Stimulated activated CD4-positive, alpha-beta T cell treated with anti-CD3 and anti-CD28 coated beads, Interleukin-2, amount 100 ng/mL, for 4 hours (primary cell): ENCODE data around the gene CCDC196.

Experiments used
- DNase-seq: peaks from one replicate; pipeline ENCODE4 v3.0.0-alpha.2; 2020; ENCODE audit warnings: low read depth

Gene CCDC196, protein sequence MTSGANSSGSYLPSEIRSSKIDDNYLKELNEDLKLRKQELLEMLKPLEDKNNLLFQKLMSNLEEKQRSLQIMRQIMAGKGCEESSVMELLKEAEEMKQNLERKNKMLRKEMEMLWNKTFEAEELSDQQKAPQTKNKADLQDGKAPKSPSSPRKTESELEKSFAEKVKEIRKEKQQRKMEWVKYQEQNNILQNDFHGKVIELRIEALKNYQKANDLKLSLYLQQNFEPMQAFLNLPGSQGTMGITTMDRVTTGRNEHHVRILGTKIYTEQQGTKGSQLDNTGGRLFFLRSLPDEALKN

DNA sequence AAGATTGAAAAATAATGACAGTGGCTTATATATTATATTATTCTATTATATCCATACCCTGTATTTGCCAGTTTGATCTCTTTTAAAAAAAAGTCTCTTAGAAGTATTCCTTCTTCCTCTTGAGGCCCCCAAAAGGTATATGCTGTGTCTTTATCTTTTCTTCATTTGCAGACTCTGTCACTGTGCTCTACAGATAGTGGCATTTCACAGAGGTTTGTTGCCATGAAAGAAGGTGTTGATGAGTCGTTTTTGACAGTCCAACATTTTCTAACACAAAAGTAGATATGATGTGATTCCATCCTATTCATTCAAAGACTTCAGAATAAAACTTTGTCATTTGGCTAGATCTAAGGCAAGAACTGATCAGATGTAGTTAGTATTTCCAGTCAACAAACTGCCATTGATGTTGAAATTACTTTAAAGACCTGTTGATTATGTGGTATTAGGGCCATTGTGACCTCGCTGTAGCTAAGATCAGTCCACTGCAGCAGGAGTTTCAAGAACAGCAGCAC is at the start of gene CCDC196:
Gene CCDC196 (plus strand): TSS at position 462 of the 512 bp plus-strand sequence. CDS start 132 bp downstream, outside the sequence.
- DNase-seq, result no peak

DNA sequence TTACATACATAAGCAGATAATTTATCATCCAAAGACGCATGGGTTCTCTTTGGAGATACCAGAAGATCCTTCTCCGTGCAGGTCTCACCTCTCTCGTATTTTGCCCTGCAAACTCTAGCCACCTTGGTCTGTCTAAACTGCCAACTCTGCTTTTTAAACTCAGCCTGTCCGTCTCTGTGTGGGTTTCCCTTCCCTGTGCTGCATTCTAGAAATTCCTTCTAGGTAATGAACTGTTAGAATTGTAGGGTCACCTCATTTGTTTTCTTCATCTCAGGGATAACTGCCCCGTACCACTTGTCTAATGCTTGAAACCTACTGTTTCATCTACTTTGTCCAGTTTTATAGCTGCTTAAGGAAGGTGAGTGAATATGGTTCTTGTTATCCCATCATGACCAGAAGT is 45.4 kb upstream of the CCDC196 start:
- DNase-seq, result no peak

DNA sequence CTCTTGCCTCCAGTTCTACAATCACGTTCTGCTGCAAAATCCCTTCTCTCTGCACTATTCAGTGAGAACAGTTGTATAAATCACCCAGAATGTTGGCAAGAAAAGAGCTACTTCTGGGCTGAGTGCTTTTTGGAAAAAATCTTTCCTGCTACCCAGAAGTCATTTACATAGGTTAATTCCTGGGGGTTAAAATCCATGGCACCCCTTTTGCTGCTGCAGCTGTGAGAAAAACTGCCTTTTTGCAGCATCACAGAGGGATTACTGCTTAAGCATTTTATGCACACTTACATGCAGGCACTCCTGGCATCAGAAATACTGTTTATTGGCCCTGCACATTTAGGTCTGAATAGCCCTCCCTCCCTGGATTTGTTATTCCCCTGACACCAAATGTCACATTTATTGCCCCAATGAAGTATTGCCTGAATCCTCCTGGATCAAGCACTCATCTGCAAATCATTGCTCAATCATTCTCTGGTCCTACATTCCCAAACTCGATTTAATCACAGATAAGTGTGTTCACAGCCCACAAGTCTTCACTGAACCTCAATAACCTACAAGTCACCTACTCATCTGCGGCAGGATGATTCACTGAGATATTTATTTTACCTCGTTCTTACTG is 43.1 kb upstream of the CCDC196 start:
- DNase-seq, result no peak

DNA sequence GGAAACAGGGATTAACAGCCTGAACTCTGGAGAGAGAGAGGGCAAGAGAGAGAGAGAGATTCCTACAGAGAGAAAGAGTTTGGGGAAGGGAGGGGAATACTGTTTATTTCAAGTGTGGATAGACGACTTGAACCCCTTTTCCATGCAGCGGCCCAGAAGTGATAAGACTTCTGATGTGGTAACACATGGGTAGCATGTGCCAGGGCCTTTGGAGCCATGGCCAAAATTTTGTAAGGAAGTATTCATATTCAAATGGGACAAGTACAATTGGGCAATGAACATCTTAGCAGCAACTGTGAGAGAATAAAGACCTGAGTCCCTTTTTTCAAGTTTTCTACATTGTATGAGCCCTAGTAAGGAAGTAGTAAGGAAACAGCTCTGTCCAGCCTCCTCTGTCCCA is 42.4 kb upstream of the CCDC196 start:
- DNase-seq, result no peak

DNA sequence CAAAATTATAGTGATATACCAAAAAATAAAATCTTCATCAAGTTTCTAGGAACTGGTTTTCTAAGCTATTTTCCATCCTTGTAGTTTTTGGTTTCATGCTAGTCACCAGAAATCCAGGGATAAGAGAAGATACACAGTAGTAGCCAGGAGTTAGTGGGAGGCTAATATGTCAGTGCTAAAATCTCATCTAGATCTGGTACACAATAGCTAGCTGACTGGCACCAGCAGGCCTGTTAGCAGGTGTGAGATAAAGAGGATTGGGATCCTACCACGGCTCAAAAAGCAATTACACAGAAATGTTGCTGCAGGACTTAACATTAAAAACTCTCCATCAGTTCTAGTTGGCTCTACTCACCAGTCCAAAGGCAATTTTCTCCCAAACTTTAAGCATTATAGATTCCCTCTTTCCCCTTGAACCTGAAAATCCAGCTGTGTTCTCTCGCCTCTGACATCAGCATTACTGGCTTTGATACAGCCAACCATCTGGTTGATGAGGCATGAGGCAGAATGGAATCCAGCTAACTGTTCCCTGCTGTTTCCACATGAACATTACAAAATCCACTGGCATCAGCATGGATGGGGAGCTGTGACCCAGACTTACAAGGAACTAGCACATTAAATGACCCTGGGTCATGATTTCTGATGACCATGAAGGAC is 41.8 kb upstream of the CCDC196 start:
- DNase-seq, result no peak

DNA sequence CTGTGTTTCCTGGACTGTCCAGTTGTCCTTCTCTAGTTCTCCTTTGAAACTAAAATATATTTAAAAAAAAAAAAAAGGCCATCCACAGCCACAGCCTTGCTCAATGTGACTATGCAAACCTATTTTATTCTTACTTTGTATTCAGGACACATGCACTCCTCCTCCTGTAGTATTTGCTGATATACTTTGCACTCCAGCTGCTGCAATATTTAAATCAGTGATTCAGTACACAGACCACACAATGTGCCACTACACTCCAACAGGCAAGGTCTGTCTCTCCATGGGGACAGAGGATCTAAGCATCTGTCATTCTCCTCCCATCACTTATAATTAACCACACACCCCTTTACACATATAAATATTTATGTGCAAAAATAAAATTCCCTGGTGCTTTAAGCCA is 40.2 kb upstream of the CCDC196 start:
- no peak for DNase-seq

DNA sequence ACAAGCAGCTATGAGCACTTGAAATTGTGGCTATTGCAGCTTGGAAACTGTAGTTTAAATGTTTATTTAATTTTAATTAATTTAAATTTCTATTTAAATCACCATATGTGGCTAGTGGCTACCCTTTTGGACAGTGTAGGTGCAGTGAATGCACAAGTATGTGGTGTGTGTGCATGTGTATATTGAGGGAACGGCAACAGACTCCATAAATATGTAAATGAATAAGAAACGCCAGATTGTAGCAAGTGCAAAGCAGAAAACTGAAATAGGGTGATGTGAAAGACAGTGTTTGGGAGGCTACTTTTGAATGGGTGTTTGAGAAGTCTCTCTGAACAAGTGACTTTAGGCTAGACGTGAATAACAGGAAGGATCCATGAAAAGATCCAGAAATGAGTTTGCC is 32.7 kb upstream of the CCDC196 start:
- DNase-seq, result no peak

DNA sequence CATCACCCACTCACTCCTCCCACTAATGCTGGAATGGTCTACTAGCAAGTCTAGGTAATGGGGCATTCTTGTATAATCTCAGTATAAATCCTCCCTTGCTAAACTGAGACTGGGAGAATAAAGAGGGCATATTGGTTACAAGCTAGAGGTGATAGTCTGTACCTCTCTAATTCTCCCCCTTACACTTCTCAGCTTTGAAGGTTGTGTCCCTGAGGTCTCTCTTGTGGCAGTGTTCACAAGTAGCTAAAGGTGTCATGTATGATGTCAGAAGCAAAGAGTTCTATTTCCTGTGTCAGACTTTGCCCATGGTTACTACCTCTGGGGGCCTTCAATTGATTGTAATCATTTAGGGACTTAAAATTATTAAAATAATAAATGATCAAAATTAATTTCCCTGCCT is 26.6 kb upstream of the CCDC196 start:
- DNase-seq, result no peak

DNA sequence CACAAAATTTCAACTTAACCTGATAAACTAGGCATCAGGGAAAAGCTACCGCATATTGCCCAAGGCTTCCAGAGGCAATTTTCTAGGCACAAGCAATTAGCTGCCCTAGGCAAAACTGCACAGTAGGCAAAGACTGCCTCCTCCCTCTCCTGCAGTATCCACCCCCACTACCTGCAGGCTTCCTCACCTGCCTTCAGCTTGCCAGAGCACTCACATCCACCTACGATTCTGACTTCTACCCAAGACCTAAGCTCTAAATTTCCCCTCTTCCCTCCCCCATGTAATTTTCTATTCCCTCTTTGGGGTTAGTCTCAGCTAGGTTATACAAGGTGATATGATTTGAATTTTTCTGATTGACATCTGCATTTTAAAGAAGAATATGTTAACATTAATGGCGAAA is 21.9 kb upstream of the CCDC196 start:
- DNase-seq, result no peak

DNA sequence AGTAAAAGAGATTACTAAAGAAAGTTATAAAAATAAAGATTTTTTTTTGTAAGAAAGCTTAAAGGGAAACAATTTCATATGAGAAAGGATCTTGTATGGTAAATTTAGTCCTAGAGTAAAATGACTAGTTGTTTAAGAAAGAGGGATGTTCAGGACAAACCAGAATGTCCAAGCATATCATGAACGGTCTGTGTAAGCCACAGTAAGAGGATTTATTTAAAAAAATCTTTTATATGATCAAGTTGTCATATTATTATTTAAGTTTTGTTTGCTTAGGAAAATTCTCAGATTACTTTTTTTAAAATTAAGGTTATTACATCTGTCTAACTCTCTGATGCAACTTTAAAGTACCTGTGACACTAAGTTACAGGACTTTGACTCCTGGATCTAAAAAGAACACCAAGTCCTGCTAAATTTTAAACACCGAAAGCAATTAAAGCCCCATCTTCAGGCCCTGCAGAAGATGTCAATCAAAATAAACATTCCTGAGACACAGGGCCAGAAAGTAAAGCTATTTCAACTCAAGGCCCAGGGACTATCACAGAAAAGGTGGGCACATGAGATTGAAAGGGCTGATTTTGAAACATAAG is 17.3 kb upstream of the CCDC196 start:
- no peak for DNase-seq

DNA sequence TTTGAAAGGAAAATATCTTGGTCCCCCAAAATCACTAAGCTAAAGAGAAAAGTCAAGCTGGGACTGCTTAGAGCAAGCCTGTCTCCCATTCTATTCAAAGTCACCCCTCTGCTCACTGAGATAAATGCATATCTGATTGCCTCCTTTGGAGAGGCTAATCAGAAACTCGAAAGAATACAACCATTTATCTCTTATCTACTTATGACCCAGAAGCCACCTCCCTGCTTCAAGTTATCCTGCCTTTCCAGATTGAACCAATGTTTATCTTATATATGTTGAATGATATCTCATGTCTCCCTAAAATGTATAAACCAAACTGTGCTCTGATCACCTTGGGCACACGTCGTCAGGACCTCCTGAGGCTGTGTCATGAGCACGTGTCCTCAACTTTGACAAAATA is 14.6 kb upstream of the CCDC196 start:
- DNase-seq, result no peak

DNA sequence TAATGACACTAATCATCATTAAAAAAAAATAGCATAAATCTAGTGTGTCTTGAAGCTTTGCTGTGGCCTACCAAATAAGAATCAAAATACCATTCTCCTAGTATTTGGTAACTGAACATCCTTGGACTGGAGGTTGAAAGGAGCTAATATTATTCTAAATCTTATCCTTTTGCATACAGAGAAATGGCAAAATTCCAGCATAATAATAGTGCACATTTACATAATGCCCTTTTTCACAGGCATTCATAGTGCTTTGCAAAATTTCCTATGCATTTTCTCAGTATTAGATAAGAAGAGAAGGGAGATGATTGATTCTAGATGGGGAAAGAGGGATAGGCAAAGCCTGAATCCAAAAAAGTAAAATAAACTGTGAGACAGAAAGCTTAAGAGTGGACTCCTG is 13.9 kb upstream of the CCDC196 start:
- DNase-seq, result no peak

DNA sequence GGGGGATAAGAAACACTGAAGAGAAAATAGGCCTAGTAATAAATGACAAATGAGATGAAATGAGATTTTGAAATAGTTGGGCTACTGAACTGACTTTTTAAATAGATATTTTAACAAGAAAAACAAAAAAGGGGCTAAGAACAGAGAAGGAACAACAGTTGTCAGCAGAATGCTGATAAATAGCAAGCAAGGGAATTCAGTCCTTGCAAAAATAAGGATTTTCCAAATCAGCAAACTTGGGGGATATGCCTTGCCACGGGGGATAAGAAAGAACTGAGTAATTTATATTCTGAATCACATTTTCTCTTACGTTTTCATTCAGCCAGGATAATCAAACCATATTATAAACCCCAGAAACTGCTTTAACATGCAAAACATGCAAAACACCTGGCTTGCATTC is 12.9 kb upstream of the CCDC196 start:
- DNase-seq, result no peak

DNA sequence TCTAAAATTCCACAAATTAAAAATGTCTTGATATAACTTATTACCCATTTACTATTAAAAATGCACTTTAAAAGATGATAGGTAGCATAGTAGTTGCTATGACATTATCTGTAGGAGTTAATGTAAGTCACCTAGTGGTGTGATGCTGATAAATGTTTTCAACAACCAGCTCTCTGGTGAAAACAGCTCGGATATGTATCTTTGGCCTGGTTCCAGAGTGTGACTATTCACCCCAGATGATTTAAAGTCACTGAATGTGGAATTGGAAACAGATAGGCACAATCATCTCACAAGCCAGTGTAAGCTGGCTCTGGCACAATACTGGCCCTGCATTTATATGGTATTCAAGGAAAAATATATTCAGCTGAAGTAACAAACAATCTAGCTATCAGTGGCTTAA is 9.2 kb upstream of the CCDC196 start:
- no peak for DNase-seq

DNA sequence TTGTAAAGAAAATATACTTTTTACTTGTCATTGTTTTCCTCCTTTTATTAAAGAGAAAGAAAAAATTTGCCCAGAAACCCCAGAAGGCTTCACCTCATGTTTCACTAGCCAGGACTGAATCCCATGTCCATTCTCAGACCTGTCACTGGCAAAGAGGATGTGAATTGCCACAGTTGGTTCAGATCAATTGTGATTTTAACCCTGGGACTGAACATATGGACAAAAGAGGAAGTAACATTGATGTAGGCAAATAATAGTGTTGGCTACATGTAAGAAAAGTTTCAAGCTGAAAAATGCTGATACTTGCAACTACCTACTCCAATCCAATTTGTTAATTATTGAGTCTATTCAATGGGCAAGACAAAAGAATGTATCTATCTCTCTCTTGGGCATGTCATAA is 8.6 kb upstream of the CCDC196 start:
- DNase-seq, result no peak

DNA sequence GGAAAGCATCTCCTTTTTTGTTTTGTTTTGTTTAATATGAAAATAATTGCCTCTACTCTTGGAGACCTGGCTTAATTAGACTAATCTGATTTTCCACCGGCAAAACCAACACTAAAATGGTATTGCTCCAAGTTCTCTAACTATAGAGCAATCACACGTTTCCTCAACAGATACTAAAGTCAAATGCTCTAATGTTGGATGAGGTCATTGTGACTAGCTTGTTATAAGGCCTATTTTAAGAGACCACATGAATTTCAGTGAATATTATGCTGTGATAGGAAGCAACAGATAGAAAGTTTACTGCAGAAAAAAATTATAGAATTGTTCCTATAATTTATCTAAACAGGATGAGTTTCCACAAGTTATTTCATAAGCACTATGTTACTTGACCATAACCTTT is 3.3 kb upstream of the CCDC196 start:
- no peak for DNase-seq

DNA sequence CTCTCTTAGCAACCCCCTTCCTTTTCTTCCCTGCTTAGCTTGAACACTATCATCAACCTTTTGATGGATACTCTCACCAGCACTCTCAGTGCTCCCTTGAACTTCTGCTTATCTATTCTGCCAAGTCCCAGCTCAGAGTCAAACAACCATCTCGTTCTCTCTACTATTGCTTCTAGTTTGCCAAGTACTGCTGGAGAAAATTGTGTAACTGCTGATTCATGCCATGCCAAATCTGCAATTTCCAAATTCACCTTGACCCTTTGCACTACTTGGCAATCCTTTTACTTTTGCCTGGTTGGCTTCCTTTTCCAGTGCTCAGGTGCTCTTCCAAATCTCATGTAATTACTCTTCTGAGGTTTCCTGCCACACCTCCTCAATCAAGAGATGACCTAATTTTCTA is 2.8 kb upstream of the CCDC196 start:
- no peak for DNase-seq

DNA sequence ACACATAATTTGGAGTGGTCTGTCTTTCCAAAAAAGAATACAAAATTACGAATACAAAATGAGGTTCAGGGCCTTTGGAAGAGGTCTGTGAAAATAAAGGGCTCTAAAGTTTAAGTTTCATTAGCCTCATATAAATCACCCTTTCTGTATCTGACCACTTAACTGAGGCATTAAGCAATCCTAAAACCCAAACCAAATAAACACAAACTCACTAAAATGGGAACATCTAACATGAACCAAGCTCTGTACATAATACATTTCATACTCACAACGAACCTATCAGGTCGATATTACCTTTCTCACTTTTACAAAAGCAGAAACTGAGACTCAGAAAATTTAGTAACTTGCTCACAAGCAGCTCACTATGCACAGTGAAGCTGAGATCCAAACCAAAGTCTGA is 1.1 kb upstream of the CCDC196 start:
- no peak for DNase-seq

DNA sequence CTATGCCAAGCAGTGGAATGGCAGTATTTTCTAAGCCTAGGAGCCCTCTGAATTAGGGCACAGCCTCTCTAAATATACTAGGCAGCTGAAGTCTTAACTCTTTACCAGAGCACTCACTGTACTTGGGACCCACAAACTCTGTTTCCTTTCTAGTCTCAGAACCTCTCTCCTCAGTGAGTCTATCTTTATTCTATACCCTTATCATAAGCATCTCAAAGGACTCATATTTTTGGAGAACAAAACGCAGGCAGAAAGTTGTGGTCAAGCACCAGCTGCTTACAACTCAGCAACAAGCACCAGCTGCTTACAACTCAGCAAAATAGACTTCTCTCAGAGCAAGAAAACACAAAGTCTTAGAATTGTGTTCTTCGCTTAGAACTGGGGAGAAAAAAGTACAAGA is 993 bp downstream of the CCDC196 start:
- no peak for DNase-seq

DNA sequence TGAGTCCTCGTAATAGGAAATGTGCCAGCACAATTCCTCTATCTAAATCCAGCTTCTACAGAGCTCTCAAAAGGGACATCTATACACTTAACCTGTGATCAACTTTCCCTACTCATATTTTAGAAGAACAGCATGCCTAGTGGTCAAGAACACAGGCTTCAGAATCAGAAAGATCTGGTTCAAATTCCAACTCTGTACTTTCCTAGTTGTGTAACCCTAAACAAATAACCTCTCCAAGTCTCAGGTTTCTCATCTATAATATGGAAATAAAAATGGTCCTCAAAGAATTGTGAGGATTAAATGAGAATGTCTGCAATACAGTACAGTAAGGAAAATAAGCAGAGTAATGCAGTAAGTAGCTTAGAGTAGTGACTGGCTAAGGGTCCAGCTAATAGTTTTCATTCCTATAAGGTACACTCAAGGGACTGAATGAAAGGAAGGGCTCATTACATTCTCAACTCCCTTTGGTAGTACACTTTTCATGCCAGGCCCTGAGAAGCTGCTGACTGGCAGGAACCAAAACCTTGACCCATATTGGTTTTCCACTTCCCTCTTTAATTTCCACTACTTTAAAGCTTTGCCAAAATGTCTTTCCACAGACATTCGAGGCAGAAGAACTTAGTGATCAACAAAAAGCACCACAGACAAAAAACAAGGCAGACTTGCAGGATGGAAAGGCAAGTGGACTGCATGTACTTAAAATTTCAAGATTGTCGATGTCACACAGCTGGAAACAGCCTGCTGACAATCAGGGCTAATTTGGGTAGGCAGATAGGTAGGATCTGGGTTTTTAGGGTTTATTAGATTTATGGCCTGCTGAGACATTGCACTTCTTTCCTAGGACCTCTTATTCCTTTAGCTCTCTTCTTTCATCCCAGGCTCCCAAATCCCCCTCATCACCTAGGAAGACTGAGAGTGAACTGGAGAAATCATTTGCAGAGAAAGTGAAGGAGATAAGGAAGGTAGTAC is 4.3 kb downstream of the CCDC196 start:
- DNase-seq, result no peak

DNA sequence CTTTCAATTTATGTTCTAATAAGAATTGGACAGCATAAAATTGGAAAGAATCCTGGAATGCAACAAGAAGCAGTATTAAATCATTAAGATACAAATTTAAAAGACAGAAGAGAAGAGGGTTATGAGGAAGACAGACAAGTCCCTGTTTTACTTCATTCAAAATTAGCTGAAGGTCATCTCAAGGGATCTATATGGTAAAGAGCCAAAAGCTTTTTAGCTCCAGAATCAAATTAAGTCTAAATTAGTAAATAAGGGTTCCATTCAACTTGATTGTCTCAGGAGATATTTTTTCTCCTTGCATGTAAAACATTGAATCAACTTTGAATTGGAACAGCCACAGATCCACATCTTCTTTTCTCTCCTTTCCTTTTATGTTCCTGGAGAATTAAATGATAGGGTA is 7.6 kb downstream of the CCDC196 start:
- DNase-seq, result no peak
